NT2/D1 (cell line): ENCODE results near the gene YPEL5.

Experiments
- SUZ12 ChIP-seq: IDR thresholded peaks from 2 replicates; pipeline ENCODE4 v1.6.1; 2011; ENCODE audit not compliant: insufficient read length, insufficient read depth; ENCODE audit errors: extremely low read depth
- YY1 ChIP-seq: IDR thresholded peaks from 2 replicates; pipeline ENCODE4 v1.6.1; 2011; ENCODE audit not compliant: insufficient read length, insufficient read depth
- ZNF274 ChIP-seq: IDR thresholded peaks from 2 replicates; pipeline ENCODE4 v1.6.1; 2011; ENCODE audit warnings: mild to moderate bottlenecking, low read depth, low read length

- TF ChIP-seq ZNF274, result no peak
- no peak for TF ChIP-seq YY1
- TF ChIP-seq SUZ12, result no peak
Observed at GRCh38 chr2:30190637-30191036, 43.8 kb downstream of the YPEL5 start.
